Psoas muscle (tissue), 8 donors: ENCODE results near the gene NPIPB8. TPM values are rescaled to one million over a fixed set of nuclear protein-coding genes. Genes with fewer than 3 reads are reported as not detected.
"Not testable (repeated sequence)": the region's sequence is repeated elsewhere in the genome, so short reads cannot be mapped to it uniquely, and the experiment has no call there.

Experiments used
- ATAC-seq, 4 donors: fragments of 200-7000 bp; cut with Tn5 transposase; one replicate each; pipeline ENCODE4 v1.9.1; 2020; ENCODE audit warnings: moderate library complexity in 3 of 4, mild to moderate bottlenecking in 2 of 4
- DNase-seq, 2 donors: peaks; one replicate each; pipeline ENCODE4 v3.0.0-alpha.2; 2020
- H3K27ac ChIP-seq: fragments of 200-600 bp; one replicate; pipeline ENCODE4 v1.8.0; 2022
- H3K27me3 ChIP-seq, 3 donors: fragments of 200-600 bp in 1 of 3; one replicate each; pipeline versions ENCODE4 v1.6.1 to v1.8.0; 2013 to 2022; ENCODE audit warnings: low read length in 2 of 3, mild to moderate bottlenecking in 2 of 3, moderate library complexity in 1 of 3; ENCODE audit not compliant: insufficient read depth in 3 of 3
- H3K36me3 ChIP-seq, 2 donors: fragments of 200-600 bp in 1 of 2; one replicate each; pipeline versions ENCODE4 v1.6.1 to v1.8.0; 2013 to 2022; ENCODE audit warnings: low read depth in 1 of 2, mild to moderate bottlenecking in 1 of 2, moderate library complexity in 1 of 2; ENCODE audit not compliant: insufficient read depth in 1 of 2
- H3K4me1 ChIP-seq: fragments of 200-600 bp; one replicate; pipeline ENCODE4 v1.8.0; 2022
- H3K4me3 ChIP-seq: fragments of 200-600 bp; one replicate; pipeline ENCODE4 v1.8.0; 2022; ENCODE audit warnings: mild to moderate bottlenecking
- H3K9me3 ChIP-seq: fragments of 200-600 bp; one replicate; pipeline ENCODE4 v1.8.0; 2022
- WGBS, 3 donors: extraction: QIAGEN DNeasy Blood & Tissue Kit; methylation state at CpG; one replicate each; pipeline versions ENCODE4 v1.1.6 to v1.1.7; 2013; 5-methylcytosine and 5-hydroxymethylcytosine counted together
- intact Hi-C, 2 donors: fragments of 100-400 bp; cut with DNase I; formaldehyde crosslinking; loops; one replicate each; pipeline versions ENCODE4 v1.11.0 to v1.14.2; 2022
- polyA plus RNA-seq, 3 donors: library from polyadenylated mRNA; stranded (reverse); fragments of 200-250 nt; gene quantifications; one replicate each; pipeline ENCODE4 v1.2.3, GENCODE V29; 2013
- total RNA-seq, 4 donors: library from RNA; stranded (reverse); fragmentation: NEBNext Ultra II Directional in 2 of 4; extraction: Animal tissue kit (Norgen Biotek cat#: 25700) in 2 of 4; gene quantifications; one replicate each; pipeline versions ENCODE4 v1.2.1 to v1.2.4, GENCODE V29; 2021 to 2023
- TF ChIP-seq, protein P1 (sequence below): fragments of 200-600 bp; IDR thresholded peaks from one replicate; pipeline ENCODE4 v1.8.0; 2022; ENCODE audit warnings: antibody characterized with exemption
- donor health status: healthy with polysubstance abuse.
- donor health status: DM: no; HTN: no; CAD: no; lungs with moderate emphysema.
- donor health status: Bipolar disorder and iron deficiency.
- donor health status: healthy.
- donor health status: DM: yes; HTN: yes; CAD: no.
- donor health status: DM: no; HTN: no; CAD: no.
- donor health status: DM: no; HTN: no; CAD: no.
- donor health status: DM: yes; HTN: yes; CAD: no.

NPIPB8 gene
- total and polyA plus RNA-seq, 7 donors = 0.78 TPM; not detected in 6

DNA sequence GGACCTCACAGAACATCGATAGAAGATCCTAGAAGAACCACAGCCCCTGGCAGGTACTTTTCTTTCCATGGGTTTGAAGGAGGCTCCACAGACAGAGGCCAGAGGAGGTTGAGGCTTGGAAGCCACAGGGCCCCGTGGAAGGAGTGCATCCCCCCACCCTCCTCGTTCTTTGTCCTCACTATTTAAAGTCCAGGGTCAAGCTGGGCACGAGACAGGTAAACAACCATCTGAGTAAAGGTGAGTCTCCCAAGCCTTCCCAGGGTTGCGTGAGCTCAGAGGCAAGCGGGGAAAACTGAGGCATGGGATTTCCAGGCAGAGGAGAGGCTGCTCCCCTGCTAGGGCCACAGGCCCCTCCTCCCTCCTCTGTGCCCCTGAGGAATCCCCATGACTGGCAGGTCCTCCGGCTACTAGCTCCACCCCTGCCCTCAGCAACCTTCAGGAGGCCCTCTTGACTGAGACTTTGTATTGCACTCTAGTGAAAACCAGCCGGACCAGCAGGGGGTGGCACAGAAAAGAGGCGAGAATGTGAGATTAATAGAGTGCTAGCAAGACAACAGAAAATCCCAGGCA, 40.1 kb upstream of the NPIPB8 start:
- no peak overlapping the region for H3K27ac ChIP-seq
- 65 to 74% (median 70%) methylated on average over 9 of the region's 9 CpGs for WGBS, 3 donors
- DNase-seq (no peak), ATAC-seq (no peak)
- TF ChIP-seq, protein P1, sequence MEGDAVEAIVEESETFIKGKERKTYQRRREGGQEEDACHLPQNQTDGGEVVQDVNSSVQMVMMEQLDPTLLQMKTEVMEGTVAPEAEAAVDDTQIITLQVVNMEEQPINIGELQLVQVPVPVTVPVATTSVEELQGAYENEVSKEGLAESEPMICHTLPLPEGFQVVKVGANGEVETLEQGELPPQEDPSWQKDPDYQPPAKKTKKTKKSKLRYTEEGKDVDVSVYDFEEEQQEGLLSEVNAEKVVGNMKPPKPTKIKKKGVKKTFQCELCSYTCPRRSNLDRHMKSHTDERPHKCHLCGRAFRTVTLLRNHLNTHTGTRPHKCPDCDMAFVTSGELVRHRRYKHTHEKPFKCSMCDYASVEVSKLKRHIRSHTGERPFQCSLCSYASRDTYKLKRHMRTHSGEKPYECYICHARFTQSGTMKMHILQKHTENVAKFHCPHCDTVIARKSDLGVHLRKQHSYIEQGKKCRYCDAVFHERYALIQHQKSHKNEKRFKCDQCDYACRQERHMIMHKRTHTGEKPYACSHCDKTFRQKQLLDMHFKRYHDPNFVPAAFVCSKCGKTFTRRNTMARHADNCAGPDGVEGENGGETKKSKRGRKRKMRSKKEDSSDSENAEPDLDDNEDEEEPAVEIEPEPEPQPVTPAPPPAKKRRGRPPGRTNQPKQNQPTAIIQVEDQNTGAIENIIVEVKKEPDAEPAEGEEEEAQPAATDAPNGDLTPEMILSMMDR = no peak
- intact Hi-C loops = no loop called here
- no peak overlapping the region for H3K4me3 ChIP-seq
- H3K4me1 ChIP-seq = no peaks in the 10 kb centered on the region
- peaks cover 0 to 5% (median 0%) of the 10 kb centered on the region in 3 donors for H3K27me3 ChIP-seq
- no peaks in the 10 kb centered on the region for H3K9me3 ChIP-seq
- no peaks in the 10 kb centered on the region for H3K36me3 ChIP-seq

DNA sequence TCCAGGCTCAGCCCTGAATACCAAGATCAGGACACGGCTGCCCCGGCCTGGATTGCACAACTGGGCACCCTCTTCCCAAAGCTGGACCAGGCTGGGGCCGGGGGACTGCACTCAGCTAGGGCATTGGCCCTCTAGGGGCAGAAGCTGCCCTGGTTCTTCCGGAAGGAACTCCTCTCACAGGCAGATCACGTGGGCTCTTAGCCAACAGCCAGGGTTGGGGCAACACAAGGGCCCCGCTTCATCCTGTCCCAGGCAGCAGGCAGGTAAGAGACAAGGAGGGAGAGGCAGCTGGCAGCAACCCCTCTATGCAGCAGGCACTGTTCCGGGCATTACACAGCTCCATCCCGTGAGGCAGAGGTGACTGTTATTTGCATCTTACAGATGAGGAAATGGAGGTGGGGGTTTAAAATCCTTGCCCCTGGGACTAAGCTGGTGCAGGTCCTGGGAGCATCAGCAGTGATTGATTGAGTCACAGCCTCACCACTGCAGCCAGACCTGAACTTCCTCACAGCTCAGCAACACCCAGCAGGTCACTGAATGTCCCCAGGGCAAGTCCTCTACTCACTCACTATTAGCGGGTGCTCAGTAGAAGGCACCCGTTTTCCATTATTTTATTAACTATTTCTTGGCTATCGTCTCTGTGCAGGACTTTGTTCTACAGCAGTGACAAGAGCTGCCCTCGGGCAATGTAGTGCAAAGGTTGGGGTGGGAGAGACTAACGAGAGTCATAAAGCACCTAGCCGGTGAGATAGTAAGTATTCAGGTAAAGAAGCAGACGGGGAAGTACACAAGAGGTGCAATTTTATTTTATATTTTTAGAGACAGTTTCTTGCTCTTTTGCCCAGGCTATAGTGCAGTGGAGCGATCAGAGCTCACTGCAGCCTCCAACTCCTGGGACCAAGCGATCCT, 38.2 kb upstream of the NPIPB8 start:
- WGBS, 3 donors = no CpG with 5 or more reads among the region's 17 CpGs
- peak in 1 of 4 donors; percentile 28 for ATAC-seq
- H3K4me1 ChIP-seq, DNase-seq, intact Hi-C loops, H3K27ac ChIP-seq, H3K27me3 ChIP-seq, H3K4me3 ChIP-seq, H3K9me3 ChIP-seq, H3K36me3 ChIP-seq: not testable (repeated sequence)

DNA sequence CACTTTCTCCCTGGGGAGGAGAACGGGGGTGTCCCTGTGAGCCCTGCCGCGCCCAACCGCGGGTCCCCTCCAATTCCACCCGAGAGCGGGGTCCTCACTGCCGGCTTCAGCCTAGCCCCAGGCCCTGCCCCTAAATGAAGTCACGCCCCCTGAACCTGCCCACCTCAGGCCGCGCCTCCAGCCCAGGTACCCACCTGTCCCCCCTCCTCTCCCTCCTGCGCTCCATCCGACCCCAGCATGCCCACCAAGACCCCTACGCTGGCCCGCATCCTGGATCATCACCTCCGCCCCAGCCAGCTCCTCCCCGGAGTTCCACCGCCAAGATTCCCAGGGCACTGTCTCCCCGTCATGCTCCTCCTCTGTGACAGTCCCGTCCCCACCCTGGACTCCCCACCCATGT, 36.9 kb upstream of the NPIPB8 start:
- H3K36me3 ChIP-seq, H3K27ac ChIP-seq, H3K4me1 ChIP-seq, H3K4me3 ChIP-seq, intact Hi-C loops, H3K27me3 ChIP-seq, DNase-seq, ATAC-seq, H3K9me3 ChIP-seq: not testable (repeated sequence)
- 40 to 68% (median 44%) methylated on average over 4 to 10 of the region's 20 CpGs for WGBS, 3 donors

DNA sequence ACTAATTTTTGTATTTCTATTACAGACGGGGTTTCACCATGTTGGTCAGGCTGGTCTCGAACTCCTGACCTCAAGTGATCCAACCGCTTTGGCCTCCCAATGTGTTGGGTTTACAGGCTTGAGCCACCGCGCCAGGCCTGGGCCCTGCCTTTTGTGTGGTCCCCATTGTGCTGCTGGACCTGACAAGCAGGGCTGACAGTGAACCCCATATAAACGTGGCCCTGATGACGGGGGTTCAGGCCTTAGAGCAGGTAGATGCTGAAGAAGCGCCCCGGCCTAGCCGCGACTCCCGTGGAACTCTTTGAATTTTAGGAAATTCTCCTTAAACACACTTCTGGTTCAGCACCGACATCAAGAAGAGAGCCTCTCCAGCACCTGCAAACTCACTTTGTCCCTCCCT, 36.3 kb upstream of the NPIPB8 start:
- WGBS, 3 donors = 86 to 91% (median 89%) methylated on average over 11 to 12 of the region's 13 CpGs
- ATAC-seq = not testable (repeated sequence)

DNA sequence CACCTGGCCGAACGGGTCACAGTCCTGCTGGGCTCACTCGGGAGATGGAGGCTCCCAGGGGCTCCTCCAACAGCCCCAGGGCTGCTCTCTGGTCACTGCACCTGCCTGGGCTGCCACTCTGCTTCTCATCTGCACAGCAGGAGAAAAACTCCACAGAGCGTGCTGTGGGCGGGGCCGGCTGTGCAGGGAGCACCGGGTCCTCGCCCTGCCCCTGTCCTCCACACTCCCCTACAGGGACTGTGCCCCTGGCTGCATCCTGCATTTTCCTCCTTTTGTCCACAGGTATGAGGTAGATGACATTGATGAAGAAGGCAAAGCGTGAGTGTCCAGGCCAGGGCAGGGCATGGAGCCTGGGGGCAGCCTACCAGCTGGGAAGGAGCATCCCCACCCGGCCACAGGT, 35.8 kb upstream of the NPIPB8 start:
- H3K27ac ChIP-seq, H3K9me3 ChIP-seq, H3K4me3 ChIP-seq, DNase-seq, H3K27me3 ChIP-seq, intact Hi-C loops, H3K4me1 ChIP-seq, H3K36me3 ChIP-seq, ATAC-seq: not testable (repeated sequence)
- WGBS, 3 donors = 73 to 85% (median 80%) methylated on average over 3 to 5 of the region's 10 CpGs

More for the DNA sequence above, 36.3 kb upstream of the NPIPB8 start:
- H3K4me1 ChIP-seq, DNase-seq, H3K9me3 ChIP-seq, H3K27ac ChIP-seq, H3K27me3 ChIP-seq, H3K4me3 ChIP-seq, H3K36me3 ChIP-seq, intact Hi-C loops: not testable (repeated sequence)

DNA sequence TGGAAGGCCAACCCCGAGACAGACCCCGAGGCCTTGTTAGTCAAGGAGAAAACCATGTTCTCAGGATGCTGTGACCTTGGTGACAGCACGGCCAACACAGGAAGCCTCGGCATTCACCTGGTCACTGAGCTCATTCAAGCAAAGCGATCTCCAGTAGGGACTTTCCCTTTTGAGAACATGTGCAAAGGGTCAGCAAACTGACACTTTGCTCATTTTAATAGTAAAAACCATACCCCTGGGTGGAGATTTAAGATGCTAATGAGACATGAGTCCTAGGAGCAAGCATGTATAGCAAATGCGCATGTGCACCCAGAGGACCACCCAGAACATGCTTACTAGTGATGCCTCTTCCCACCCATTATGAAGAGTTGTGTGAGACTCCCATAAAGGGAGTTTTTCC, 35.3 kb upstream of the NPIPB8 start:
- ATAC-seq = no peak
- H3K4me1 ChIP-seq = no peaks in the 10 kb centered on the region
- no peak for DNase-seq
- H3K36me3 ChIP-seq = peaks cover 0 to 5% of the 10 kb centered on the region in 2 donors
- peaks cover 0 to under 1% (median 0%) of the 10 kb centered on the region in 3 donors for H3K27me3 ChIP-seq
- no peaks in the 10 kb centered on the region for H3K9me3 ChIP-seq
- no peak overlapping the region for H3K27ac ChIP-seq
- TF ChIP-seq, protein P1 = no peak
- intact Hi-C loops = no loop called here
- H3K4me3 ChIP-seq = no peak overlapping the region
- 59 to 72% (median 62%) methylated on average over 4 to 5 of the region's 6 CpGs for WGBS, 3 donors
